GM21360 (cell line): ENCODE data around the gene MUSK.
"Not testable (repeated sequence)": the region's sequence is repeated elsewhere in the genome, so short reads cannot be mapped to it uniquely, and the experiment has no call there.

Source experiments
- ATAC-seq: cut with Tn5 transposase; IDR thresholded peaks from one replicate; pipeline ENCODE4 v1.9.1; 2021; ENCODE audit warnings: mild to moderate bottlenecking, moderate library complexity; ENCODE audit not compliant: unreplicated experiment

The MUSK gene

DNA sequence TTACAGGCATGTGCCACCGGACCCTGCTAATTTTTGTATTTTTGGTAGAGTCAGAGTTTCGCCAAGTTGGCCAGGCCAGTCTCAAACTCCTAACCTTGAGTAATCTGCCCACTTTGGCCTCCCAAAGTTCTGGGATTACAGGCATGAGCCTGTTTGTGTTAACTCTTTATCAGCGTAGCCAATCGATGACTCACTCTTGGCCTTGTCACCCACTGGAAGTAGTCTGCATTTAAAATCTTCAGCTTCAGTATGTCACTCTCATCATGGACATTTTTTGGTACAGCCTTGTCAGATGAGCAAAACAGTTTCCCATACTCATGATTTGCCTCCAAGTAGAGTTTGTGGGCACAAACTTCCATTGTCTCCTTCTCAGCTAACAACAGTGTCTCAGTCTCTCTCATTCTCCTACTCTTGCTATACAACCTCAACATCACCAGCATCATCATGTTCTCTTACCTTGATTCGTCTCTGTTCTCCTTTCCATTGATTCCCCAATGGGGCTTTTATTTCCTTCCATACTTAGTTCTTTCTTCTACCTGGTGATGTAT is 22.5 kb downstream of the MUSK start:
- ATAC-seq, result no peak

DNA sequence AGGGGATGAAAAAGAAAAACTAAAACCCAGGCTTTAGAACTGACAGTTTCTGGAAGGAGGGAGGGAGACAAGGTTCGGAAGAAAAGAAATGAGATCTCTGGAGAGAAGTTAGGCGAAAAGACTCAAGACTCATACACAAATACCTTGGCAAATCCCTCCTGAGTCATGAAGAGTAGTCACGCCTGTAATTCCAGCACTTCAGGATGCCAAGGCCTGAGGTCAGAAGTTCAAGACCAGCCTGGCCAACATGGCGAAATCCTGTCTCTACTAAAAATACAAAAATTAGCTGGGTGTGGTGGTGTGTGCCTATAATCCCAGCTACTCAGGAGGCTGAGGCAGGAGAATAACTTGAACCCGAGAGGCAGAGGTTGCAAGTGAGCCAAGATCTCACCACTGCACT is 27.3 kb downstream of the MUSK start:
- ATAC-seq, result not testable (repeated sequence)

DNA sequence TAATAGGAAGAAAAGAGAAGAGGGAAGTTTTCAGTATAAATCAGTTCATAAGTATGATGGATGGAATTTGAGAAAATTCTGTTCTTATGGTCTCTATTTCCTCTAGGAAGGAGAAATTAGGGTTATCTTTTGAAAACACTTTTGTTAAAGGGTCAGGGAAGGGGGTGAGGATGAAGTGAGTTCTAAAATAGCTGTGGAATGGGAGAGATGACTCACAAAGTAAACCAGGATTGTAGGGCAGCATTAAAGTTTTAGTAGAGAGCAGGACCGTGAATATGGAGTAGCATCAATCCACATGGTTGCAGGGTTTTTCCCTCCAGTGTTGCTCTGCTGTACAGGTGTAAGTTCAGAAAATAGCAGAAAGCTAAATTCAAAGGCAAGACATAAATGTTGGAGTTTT is 32.4 kb downstream of the MUSK start:
- no peak for ATAC-seq

DNA sequence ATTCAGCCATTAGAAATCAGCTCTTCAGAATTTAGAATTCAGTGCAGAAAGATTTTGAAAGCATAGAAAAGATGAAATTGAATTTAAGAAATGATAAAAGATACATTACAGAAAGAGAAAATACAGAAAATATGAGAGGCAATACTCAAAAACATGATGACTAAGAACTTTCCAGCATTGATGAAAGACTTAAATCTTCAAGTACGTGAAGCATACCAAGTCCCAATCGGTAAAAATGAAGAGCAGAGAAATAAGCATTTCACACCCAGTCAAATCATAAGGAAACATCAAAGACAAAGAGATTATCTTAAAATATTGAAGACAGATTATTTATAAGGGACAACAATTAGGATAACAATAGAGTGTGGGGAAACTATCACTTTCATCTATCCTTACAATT is 35.1 kb downstream of the MUSK start:
- no peak for ATAC-seq

DNA sequence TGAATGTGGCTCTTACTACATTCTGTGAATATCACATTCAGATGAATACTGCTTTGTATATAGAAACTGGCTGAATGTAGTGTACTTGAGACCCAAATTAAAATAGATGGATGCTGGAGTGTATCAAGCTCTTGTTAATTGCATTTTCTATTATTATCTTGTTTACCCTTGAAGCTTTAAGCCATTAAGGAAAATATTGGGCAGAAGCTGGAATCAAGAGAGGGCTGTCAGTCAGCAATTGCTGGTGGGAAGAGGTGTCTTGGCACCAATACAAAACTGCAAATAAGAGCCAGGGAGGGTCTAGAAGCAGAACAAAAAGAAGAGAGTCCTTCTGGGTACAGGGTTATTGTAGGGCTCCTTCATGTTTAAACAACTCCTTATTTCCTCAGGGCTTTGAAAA is 38.8 kb downstream of the MUSK start:
- ATAC-seq, result no peak

DNA sequence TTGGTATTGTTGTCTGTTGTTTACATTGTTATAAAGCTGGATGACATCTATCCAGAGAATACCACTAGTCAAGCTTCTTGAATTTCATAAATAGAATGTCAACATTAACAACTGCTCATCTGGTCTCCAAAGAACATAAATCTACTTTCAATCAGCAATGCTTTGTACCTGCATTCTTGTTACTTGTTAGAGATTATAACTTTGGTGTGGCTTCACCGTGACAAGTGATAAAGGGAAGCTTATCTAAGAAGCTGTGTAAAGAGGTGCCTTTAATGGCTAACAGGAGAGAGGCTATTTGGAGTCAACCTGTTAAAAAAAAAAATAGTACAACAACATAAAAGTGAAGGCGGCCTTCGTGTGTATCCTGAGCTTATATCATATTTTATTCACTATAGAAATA is 41.8 kb downstream of the MUSK start:
- no peak for ATAC-seq

DNA sequence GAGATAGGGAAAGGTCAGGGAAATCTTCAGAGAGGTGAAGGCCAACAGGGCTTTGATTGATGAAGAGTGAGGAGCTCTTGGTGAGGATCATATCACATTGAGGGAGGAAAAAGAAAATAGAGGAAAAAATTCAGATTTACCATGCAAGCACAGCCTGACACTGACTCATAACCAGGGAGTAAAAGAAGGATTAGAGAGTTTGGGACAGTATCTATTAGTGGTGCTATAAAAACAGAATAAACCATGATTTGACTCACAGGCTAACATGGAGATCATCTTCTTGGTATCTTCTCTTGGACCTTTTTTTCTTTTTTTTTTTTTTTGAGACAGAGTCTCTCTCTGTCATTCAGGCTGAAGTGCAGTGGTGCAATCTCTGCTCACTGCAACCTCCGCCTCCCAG is 44.4 kb downstream of the MUSK start:
- ATAC-seq, result no peak

DNA sequence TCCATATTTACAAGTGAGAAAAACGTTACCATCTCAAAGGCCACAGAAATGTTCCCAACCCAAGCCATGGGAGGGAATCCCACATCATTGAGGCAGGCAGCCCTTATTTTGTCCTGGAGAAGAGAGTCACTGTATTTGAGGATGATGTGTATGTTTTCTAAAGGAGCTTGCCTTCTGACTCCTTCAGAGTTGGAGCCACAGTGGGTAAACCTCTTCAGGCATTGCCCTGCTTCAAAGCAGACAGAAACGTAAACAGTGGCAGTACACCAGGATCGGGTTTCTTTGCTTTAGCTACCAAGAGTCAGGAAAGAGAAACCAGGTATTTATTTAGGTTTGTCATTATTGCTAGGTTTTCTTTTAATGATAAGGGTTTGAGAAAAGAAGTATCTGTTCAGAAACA is 45.7 kb downstream of the MUSK start:
- no peak for ATAC-seq

DNA sequence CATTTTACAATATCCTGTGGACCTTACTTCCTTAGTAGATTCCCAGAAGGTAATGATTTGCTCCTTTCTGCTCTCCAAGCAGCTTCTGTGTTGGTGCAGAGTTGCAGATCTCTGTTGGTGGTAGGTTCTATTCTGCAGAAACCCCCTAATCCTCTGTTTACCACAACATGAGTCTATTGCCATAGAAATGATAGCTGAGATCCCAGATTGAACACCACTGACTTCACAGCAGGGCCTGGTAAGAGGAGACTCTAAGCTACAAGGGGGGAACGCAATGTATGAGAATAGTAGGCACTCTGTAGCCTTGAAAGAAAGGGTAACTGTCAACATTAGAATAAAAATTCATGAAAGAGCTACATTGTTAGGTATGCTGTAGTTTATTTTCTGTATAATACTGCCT is 59.5 kb downstream of the MUSK start:
- ATAC-seq, result no peak

DNA sequence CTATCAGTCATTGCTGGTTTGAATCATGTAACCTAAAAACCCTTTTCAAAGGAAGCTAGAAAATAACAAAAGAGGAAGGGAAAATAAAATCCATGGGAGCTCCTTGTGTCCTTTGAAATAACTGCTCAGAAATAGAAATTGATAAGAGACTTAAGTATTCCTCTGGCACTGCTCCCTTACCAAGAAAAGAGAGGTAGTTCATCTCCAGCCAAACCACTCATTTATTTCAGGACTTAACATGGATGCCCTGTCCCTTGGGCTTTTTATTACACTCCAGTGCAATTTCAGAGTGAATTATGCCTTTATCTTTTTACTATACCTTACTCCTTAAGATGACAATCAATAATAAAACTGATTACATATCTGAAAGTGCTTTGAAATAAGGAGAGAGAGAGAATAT is 61.0 kb downstream of the MUSK start:
- no peak for ATAC-seq

DNA sequence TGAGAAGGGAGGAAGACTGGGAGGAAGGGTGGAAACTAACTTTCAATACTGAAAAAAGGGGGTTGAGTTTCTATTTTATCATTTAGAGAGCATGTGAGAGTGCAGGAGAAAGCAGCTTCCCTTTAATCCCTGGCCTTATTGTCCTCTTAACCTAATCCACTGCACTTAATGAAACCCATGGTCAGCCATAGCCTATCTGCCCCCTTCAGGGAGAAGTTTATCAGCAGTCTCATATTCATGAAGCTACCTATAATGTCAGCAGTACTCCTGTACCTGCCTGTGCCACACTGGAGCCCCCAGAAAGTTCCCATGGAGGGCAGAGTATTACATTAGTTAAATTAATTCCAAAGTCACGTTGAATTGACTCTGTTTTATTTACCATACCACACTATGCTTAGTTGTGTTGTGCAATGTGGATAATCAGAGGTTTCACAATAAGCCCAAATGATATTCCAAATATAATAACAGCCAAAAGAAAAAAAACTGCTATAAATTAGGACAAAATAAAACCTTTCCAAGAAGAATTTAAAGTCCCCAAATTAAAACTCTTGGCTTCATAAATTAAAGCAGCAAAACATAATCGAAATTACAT is 62.9 kb downstream of the MUSK start:
- ATAC-seq, result no peak

DNA sequence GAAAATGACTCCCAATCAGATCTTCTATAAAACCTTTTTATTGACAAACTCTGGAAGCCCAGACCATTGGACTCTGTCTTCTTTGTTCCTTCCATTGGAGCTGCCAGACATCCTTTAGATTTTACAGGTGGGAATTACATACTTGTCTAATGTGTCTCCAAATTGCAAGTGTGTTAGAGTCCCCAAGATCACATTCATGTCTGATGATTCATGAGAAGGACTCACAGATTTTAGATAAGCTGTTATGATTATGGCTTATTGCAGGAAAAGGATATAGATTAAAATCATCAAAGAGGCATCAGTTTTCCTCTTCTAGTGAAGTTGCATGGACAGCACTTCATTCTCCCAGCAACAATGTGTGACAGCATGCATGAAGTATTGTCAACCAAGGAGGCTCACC is 70.4 kb downstream of the MUSK start:
- no peak for ATAC-seq

DNA sequence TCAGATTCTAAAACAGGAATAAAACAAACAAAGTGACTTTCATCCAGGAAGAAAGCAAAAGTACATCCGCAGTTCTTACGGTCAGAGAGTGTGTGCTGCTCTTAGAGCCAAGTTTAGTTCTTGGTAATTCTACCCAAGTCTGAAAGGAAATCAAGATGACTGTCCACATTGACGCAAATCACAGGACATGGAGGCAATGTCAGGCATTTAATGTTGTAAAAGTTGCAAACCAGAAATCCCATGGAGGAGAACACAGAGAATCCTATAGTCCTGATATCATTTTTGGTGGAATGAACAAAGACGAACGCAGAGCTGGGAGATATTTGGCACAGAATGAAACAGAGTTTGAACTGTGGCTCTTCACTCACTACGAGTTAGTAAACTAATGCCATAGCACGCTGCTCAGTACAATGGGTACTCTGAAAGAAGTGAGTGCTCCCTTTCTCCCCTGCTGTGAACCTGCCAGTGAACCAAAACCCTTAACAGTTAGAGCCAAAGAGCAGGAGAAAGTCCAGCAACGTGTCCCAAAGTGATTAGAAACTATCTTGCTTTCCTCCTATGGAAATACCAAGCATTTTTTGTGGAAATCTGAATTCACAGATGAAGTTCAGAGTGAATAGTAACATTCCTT is 74.3 kb downstream of the MUSK start:
- ATAC-seq, result no peak

DNA sequence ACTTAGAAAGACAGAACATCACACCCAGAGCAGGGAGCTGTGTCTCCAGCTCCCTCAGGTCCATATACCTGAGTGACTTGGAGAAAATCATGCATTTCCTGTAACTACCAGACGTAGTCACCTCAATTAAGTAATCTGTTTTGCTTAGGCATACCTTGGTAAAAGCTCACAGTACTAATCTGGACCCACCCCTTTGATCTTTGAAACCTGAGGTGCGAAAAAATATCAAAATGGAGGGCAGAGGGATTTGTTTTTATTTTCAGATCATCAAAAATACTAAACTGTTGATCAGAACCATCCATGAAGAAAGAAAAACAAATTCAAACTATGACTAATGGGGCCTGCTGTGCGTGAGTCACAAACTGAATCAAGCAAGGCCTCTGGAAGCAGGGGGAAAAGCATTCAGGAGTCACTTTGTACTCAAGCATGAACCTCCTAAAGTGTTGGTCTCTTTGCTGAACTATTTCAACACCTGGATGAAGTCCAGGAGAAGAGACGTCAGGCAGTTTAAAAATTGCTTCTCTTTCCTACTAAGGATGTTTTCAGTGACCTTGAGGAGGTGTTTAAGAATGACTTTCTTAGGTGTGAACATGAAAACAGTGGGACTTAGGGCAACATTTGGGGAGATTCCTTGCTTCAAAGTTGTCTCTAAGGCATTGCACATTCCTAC is 76.3 kb downstream of the MUSK start:
- no peak for ATAC-seq

DNA sequence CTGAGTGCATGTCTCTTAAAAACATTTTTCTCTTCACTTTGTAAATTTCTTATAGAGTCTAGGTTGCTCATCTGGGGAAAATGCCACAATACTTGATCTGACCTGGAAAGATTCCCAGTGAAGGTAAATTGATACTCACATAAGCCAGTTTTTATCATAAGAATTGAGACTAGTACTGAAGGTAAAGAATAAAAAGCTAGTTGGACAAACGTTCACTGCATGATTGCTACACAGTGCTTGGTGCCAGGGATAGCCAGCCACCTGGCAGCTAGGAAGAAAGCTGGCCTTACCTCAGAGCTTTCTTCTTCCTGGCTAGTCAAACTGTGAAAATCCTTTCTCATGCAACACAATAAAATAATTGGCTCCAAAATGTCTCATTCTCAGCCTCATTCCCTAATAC is 77.1 kb downstream of the MUSK start:
- ATAC-seq, result no peak

DNA sequence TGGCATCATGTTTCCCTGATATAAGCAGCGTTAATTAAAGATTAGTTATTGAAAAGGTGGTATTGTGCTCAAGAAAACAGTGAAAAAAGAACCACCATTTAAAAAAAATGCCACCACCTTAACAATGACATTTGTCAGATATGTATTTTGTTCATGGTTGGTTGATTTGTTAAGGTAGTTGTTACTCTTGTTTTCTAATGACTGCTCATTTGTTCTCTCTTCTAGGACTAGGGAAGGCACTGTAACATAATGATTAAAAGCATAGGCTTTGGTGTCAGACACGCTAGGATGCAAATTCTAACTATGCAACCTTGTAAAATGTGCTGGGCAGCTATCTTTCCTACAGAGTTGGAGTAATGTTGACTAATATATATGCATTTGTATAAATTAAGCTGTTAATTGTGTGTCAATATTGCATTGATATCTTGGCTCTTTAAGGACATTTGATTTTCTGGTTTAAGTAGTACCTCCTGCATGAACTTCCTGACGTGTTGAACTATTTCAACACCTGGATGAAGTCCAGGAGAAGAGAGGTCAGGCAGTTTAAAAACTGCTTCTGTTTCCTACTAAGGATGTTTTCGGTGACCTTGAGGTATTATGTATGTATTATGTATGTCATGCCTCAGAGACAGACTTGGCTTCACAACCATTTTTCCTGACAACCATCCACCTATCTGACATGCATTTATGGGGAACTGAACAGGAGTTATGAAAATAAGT is 77.8 kb downstream of the MUSK start:
- ATAC-seq, result no peak

DNA sequence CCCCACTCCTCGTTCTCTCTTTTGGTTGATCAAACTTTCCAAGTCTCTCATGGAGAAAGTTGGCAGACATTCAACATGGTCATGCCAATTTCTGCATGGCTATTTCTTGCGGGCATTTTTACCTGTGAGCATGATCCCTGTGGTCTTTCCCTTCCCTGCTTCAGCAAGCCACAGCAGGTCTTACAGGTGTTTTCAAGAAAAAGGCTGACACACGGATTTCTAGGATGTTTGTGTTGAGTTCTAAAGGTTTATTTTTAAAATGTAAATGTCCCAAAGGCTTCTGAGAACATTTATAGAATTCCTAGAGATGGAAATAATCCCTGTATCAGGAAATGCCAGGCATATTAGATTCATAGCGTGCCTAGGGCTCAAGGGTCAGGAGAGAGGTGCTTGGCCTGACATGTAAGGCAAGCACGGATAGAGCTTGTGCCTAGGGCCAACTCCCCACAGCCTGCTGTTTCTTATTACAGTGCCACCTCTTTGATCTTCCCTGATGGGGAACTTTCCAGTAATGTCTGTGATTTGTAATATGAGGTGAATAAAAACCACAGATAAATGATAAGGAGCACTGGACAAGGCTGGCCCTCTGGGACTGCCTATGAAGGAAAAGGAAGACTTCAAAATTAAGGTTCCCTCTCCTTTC is 79.8 kb downstream of the MUSK start:
- ATAC-seq, result no peak

DNA sequence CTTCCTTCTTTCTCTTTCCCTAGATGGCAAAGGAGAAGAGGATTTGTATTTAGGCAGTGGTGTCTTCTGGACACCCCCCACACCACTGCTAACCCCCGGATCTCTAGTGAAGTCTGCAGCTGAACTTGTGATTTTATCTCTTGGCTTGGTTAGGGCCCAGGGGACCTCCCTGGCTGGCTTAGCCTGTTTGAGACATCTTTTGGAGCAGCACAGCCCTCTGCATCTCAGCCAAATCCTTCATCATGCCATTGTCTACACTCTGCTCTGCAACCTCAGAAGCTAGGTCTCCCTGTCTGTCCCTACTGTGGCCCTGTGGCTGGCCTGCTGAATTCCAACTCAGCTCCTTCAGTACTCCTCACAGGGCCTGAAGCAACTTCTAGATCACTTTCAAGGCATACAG is 81.7 kb downstream of the MUSK start:
- no peak for ATAC-seq

DNA sequence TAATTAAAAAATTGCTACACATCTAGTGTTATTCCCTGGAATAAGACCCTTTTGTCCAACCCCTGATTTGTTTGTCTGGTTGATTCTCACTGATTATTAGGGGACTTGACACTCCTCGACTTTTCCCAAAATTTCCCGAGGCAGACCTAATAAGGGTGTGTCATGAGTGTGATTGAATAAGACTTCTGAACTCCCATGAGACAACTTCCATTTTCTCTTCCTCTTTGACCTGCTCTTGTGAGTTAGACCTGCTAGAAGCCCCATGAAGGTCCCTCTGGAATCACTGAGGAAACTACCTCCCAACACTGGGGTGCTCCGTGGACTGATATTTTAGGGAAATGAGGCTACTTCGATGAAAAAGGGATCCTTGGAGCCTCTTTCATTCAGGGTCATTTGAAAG is 83.4 kb downstream of the MUSK start:
- ATAC-seq, result no peak

DNA sequence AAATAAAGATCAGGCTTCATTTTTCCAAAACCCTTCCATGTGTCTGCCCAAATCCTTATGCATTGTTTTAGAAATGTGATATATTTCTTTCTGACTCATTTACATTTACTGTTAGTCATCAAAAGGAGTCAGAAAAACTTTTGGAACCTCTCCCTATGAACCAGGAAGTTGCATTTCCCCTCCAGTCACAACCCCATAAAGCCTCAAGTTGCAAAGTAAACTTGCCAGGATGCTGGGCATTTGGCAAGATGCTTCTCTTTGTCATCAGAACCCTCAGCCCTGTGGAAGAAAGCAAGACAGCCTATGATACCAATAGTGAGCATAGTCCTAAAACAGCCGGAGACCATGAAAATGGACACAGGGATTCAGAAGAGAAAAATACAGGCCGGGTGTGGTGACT is 84.2 kb downstream of the MUSK start:
- ATAC-seq, result no peak

DNA sequence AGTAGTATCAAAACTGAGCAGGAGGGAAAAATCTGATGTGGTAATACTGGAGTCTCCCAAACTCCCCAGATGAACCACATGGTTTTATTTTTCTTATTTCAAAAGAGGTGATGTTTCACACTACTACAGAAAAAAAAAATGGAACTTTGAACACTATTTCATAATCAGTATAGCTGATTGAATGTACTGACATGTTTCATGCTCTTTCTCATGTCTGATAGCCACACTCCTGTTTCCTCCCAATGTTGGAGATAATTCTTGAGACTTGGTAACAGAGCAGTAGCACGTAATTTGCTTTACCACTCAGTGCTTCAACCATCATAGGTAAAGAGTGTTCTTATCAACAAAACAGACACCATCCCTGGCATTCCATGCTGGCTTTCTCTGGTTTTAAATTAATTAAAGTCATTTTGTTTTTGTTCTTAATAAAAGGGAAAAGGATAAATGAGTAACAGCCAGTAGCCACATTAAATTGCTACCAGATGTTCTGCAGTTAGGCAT is 85.2 kb downstream of the MUSK start:
- no peak for ATAC-seq
